HEK293 (cell line): ENCODE data around the gene TMEM35A.

Source experiments
- CTCF ChIA-PET: fragments of 350-600 bp; formaldehyde crosslinking; extraction: SDS; loops from one replicate; lab custom pipeline; 2021; ENCODE audit warnings: antibody characterized with exemption; lab: Yijun Ruan, JAX
- POLR2A ChIA-PET: fragments of 300-600 bp; formaldehyde crosslinking; extraction: SDS; loops from one replicate; lab custom pipeline; 2020; ENCODE audit warnings: antibody characterized with exemption, inconsistent platforms; lab: Yijun Ruan, JAX
- H3K27ac ChIP-seq: fragments of 200-500 bp; sonication (Bioruptor generic); 2 replicates; pipeline ENCODE4 v1.5.1; 2014; ENCODE audit warnings: low read depth, low read length, control low read depth, inconsistent platforms; ENCODE audit errors: extremely low read depth
- H3K36me3 ChIP-seq, 2 experiments: fragments of 200-500 bp in 1 of 2; sonication (Bioruptor generic) in 1 of 2; 1 replicate in 1 of 2; 2 replicates in 1 of 2; pipeline ENCODE4 v1.5.1; 2014 to 2017; ENCODE audit warnings: inconsistent platforms in 2 of 2, low read length in 2 of 2; ENCODE audit not compliant: control insufficient read depth in 2 of 2, insufficient read depth in 1 of 2
- H3K4me1 ChIP-seq: fragments of 200-500 bp; sonication (Bioruptor generic); 2 replicates; pipeline ENCODE4 v1.5.1; 2014; ENCODE audit warnings: mild to moderate bottlenecking, low read length, inconsistent platforms; ENCODE audit not compliant: control insufficient read depth, insufficient read depth
- H3K4me3 ChIP-seq: 2 replicates; pipeline ENCODE4 v1.5.1; 2011; ENCODE audit warnings: low read depth, mild to moderate bottlenecking, control low read depth, low read length, moderate library complexity
- H3K9me3 ChIP-seq: fragments of 200-500 bp; sonication (Bioruptor generic); 2 replicates; pipeline ENCODE4 v1.5.1; 2014; ENCODE audit warnings: low read depth, low read length, inconsistent platforms; ENCODE audit not compliant: control insufficient read depth, insufficient read depth
- BCL11A ChIP-seq: fragments of 450-650 bp; formaldehyde crosslinking; IDR thresholded peaks from 2 replicates; pipeline ENCODE4 v1.5.1; 2016; ENCODE audit warnings: low read depth, missing biosample characterization, missing genetic modification characterization
- GFI1B ChIP-seq: fragments of 450-650 bp; formaldehyde crosslinking; IDR thresholded peaks from 2 replicates; pipeline ENCODE4 v1.5.1; 2016; ENCODE audit warnings: missing biosample characterization, missing genetic modification characterization
- GLI2 ChIP-seq: fragments of 450-650 bp; formaldehyde crosslinking; IDR thresholded peaks from 2 replicates; pipeline ENCODE4; 2017; ENCODE audit warnings: missing biosample characterization, missing genetic modification characterization, low read depth, borderline replicate concordance
- GLIS2 ChIP-seq: fragments of 450-650 bp; formaldehyde crosslinking; IDR thresholded peaks from 2 replicates; pipeline ENCODE4 v1.5.1; 2016; ENCODE audit warnings: missing biosample characterization, missing genetic modification characterization
- KLF16 ChIP-seq: fragments of 450-650 bp; formaldehyde crosslinking; IDR thresholded peaks from 2 replicates; pipeline ENCODE4 v1.5.1; 2017; ENCODE audit warnings: missing biosample characterization, missing genetic modification characterization
- KLF8 ChIP-seq: fragments of 450-650 bp; formaldehyde crosslinking; IDR thresholded peaks from 2 replicates; pipeline ENCODE4 v1.5.1; 2016; ENCODE audit warnings: missing biosample characterization, missing genetic modification characterization
- MZF1 ChIP-seq: fragments of 450-650 bp; formaldehyde crosslinking; IDR thresholded peaks from 2 replicates; pipeline ENCODE4 v1.5.1; 2017; ENCODE audit warnings: missing biosample characterization, missing genetic modification characterization, borderline replicate concordance
- SALL2 ChIP-seq: fragments of 450-650 bp; formaldehyde crosslinking; IDR thresholded peaks from 2 replicates; pipeline ENCODE4 v1.5.0; 2017; ENCODE audit warnings: missing biosample characterization, mild to moderate bottlenecking, missing genetic modification characterization, borderline replicate concordance
- ZNF10 ChIP-seq: fragments of 450-650 bp; formaldehyde crosslinking; IDR thresholded peaks from 2 replicates; pipeline ENCODE4 v1.5.1; 2017; ENCODE audit warnings: missing biosample characterization, missing genetic modification characterization
- ZNF140 ChIP-seq: fragments of 450-650 bp; formaldehyde crosslinking; IDR thresholded peaks from 2 replicates; pipeline ENCODE4 v1.5.1; 2016; ENCODE audit warnings: missing biosample characterization, missing genetic modification characterization
- ZNF19 ChIP-seq: fragments of 450-650 bp; formaldehyde crosslinking; IDR thresholded peaks from 2 replicates; pipeline ENCODE4; 2016; ENCODE audit warnings: missing biosample characterization, missing genetic modification characterization, low read depth
- ZNF221 ChIP-seq: fragments of 450-650 bp; formaldehyde crosslinking; IDR thresholded peaks from 2 replicates; pipeline ENCODE4 v1.5.1; 2017; ENCODE audit warnings: missing biosample characterization, missing genetic modification characterization, borderline replicate concordance
- ZNF274 ChIP-seq, 2 experiments: fragments of 200-500 bp in 1 of 2; fragments of 450-650 bp in 1 of 2; sonication (Bioruptor generic) in 1 of 2; formaldehyde crosslinking in 1 of 2; IDR thresholded peaks; 2 replicates each; pipeline versions ENCODE4 v1.5.1 to v1.6.1; 2014 to 2016; ENCODE audit warnings: borderline replicate concordance in 1 of 2, inconsistent platforms in 1 of 2, low read length in 1 of 2, missing biosample characterization in 1 of 2, missing genetic modification characterization in 1 of 2
- ZNF311 ChIP-seq: fragments of 450-650 bp; formaldehyde crosslinking; IDR thresholded peaks from 2 replicates; pipeline ENCODE4 v1.5.1; 2017; ENCODE audit warnings: missing biosample characterization, missing genetic modification characterization, borderline replicate concordance
- ZNF354C ChIP-seq: fragments of 450-650 bp; formaldehyde crosslinking; IDR thresholded peaks from 2 replicates; pipeline ENCODE4 v1.5.1; 2016; ENCODE audit warnings: missing biosample characterization, missing genetic modification characterization, low read depth, borderline replicate concordance
- ZNF404 ChIP-seq: fragments of 450-650 bp; formaldehyde crosslinking; IDR thresholded peaks from 2 replicates; pipeline ENCODE4 v1.5.1; 2017; ENCODE audit warnings: missing biosample characterization, missing genetic modification characterization
- ZNF426 ChIP-seq: fragments of 450-650 bp; formaldehyde crosslinking; IDR thresholded peaks from 2 replicates; pipeline ENCODE4 v1.5.1; 2017; ENCODE audit warnings: missing biosample characterization, missing genetic modification characterization, mild to moderate bottlenecking, inconsistent platforms, moderate library complexity
- ZNF596 ChIP-seq: fragments of 450-650 bp; IDR thresholded peaks from 2 replicates; pipeline ENCODE4 v1.5.0; 2018; ENCODE audit warnings: missing biosample characterization, mild to moderate bottlenecking, missing genetic modification characterization, moderate library complexity
- ZNF660 ChIP-seq: fragments of 450-650 bp; IDR thresholded peaks from 2 replicates; pipeline ENCODE4 v1.5.1; 2018; ENCODE audit warnings: missing biosample characterization, mild to moderate bottlenecking, missing genetic modification characterization
- ZNF777 ChIP-seq: fragments of 450-650 bp; formaldehyde crosslinking; IDR thresholded peaks from 2 replicates; pipeline ENCODE4 v1.5.1; 2017; ENCODE audit warnings: missing biosample characterization, missing genetic modification characterization, borderline replicate concordance
- TF ChIP-seq, protein P1 (sequence below): fragments of 450-650 bp; formaldehyde crosslinking; IDR thresholded peaks from 2 replicates; pipeline ENCODE4 v1.5.1; 2016; ENCODE audit warnings: missing biosample characterization, missing genetic modification characterization, borderline replicate concordance
- TF ChIP-seq, protein P2 (sequence below): fragments of 450-650 bp; formaldehyde crosslinking; IDR thresholded peaks from 2 replicates; pipeline ENCODE4 v1.5.1; 2016; ENCODE audit warnings: missing biosample characterization, missing genetic modification characterization
- TF ChIP-seq, protein P3 (sequence below): fragments of 450-650 bp; formaldehyde crosslinking; IDR thresholded peaks from 2 replicates; pipeline ENCODE4 v1.5.1; 2016; ENCODE audit warnings: missing biosample characterization, missing genetic modification characterization, borderline replicate concordance
- TF ChIP-seq, protein P4 (sequence below): fragments of 450-650 bp; formaldehyde crosslinking; IDR thresholded peaks from 2 replicates; pipeline ENCODE4 v1.5.0; 2017; ENCODE audit warnings: missing biosample characterization, missing genetic modification characterization, borderline replicate concordance

TMEM35A gene

DNA sequence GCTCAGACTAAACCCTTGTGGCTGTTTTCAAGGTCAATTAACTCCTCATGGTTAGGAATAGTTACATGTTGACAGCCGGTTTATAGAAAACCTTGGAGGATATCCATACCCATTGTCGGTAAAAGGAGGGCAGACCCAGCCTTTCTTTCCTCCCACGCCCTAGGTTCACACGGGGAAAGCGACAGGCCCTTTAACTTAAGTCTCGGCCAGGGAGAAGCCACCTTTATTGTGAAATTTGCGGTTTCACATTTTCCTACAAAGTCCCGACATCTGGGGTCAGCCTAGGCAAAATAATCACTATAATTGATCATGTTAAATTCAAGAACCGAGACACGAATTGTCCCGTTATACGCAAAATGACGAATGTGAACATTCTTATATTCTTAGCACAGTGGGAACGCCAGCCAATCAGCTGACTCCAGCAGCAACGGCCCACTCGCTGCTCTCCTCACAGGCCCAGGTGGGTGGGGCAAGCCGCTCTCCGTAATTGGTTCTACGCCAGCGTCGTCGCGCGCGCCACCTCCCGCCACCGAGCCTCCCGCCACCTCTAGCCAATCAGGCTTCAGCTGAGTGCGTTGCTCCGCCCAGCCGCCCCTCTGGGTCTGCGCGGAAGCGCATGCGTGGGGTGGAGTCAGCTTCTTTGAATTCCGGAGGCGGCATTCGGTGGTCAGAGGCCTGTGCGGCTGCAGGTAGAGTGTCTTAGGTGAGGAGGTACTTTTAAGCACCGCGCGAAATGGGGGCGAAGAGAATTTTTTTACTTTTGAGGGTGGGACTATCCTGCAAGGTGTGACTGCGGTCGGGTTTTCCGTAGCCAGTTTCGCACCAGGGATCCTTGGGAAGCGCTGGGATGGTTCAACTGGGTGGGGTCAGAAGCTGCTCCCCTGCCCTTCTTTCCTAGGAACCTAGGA lies 19.1 kb downstream of the TMEM35A start, which contains the start of gene CENPI (continued):
- TF ChIP-seq SALL2 (tag by site-specific recombination) (no peak), ZNF660 (tag by site-specific recombination) (no peak), ZNF274 (IDR thresholded peaks at IDR 0.05; ENCODE audit: low read length) (no peak), ZNF274 (tag by site-specific recombination; IDR thresholded peaks at IDR 0.05; ENCODE audit: borderline replicate concordance) (no peak), ZNF311 (no peak), KLF8 (tag by site-specific recombination) (peak; percentile 80), KLF16 (tag by site-specific recombination) (peak; percentile 38; the same call in 1 of the 2 replicates), MZF1 (tag by site-specific recombination) (no peak), ZNF221 (tag by site-specific recombination) (no peak), ZNF354C (tag by site-specific recombination) (no peak), ZNF777 (tag by site-specific recombination) (no peak), GLI2 (tag by site-specific recombination) (no peak)
- TF ChIP-seq, protein P1, sequence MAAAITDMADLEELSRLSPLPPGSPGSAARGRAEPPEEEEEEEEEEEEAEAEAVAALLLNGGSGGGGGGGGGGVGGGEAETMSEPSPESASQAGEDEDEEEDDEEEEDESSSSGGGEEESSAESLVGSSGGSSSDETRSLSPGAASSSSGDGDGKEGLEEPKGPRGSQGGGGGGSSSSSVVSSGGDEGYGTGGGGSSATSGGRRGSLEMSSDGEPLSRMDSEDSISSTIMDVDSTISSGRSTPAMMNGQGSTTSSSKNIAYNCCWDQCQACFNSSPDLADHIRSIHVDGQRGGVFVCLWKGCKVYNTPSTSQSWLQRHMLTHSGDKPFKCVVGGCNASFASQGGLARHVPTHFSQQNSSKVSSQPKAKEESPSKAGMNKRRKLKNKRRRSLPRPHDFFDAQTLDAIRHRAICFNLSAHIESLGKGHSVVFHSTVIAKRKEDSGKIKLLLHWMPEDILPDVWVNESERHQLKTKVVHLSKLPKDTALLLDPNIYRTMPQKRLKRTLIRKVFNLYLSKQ (tag by site-specific recombination): no peak
- TF ChIP-seq, protein P2, sequence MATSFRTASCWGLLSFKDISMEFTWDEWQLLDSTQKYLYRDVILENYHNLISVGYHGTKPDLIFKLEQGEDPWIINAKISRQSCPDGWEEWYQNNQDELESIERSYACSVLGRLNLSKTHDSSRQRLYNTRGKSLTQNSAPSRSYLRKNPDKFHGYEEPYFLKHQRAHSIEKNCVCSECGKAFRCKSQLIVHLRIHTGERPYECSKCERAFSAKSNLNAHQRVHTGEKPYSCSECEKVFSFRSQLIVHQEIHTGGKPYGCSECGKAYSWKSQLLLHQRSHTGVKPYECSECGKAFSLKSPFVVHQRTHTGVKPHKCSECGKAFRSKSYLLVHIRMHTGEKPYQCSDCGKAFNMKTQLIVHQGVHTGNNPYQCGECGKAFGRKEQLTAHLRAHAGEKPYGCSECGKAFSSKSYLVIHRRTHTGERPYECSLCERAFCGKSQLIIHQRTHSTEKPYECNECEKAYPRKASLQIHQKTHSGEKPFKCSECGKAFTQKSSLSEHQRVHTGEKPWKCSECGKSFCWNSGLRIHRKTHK (tag by site-specific recombination): no peak
- TF ChIP-seq, protein P3, sequence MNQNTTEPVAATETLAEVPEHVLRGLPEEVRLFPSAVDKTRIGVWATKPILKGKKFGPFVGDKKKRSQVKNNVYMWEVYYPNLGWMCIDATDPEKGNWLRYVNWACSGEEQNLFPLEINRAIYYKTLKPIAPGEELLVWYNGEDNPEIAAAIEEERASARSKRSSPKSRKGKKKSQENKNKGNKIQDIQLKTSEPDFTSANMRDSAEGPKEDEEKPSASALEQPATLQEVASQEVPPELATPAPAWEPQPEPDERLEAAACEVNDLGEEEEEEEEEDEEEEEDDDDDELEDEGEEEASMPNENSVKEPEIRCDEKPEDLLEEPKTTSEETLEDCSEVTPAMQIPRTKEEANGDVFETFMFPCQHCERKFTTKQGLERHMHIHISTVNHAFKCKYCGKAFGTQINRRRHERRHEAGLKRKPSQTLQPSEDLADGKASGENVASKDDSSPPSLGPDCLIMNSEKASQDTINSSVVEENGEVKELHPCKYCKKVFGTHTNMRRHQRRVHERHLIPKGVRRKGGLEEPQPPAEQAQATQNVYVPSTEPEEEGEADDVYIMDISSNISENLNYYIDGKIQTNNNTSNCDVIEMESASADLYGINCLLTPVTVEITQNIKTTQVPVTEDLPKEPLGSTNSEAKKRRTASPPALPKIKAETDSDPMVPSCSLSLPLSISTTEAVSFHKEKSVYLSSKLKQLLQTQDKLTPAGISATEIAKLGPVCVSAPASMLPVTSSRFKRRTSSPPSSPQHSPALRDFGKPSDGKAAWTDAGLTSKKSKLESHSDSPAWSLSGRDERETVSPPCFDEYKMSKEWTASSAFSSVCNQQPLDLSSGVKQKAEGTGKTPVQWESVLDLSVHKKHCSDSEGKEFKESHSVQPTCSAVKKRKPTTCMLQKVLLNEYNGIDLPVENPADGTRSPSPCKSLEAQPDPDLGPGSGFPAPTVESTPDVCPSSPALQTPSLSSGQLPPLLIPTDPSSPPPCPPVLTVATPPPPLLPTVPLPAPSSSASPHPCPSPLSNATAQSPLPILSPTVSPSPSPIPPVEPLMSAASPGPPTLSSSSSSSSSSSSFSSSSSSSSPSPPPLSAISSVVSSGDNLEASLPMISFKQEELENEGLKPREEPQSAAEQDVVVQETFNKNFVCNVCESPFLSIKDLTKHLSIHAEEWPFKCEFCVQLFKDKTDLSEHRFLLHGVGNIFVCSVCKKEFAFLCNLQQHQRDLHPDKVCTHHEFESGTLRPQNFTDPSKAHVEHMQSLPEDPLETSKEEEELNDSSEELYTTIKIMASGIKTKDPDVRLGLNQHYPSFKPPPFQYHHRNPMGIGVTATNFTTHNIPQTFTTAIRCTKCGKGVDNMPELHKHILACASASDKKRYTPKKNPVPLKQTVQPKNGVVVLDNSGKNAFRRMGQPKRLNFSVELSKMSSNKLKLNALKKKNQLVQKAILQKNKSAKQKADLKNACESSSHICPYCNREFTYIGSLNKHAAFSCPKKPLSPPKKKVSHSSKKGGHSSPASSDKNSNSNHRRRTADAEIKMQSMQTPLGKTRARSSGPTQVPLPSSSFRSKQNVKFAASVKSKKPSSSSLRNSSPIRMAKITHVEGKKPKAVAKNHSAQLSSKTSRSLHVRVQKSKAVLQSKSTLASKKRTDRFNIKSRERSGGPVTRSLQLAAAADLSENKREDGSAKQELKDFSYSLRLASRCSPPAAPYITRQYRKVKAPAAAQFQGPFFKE (tag by site-specific recombination): no peak

DNA sequence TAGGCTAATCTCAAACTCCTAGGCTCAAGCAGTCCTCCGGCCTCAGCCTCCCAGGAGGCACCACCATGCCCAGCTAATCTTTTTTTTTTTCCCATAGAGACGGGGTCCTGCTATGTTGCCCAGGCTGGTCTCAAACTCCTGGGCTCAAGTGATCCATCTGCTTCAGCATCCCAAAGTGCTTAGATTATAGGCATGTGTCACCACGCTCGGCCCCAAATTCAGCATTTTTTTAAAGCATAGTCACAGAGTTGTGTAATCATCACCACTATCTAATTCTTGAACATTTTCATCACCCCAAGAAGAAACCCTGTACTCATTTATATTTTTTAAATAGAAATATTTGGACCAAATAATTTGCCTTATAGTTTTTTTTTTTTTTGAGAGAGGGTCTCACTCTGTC lies 29.6 kb downstream of the TMEM35A start:
- Histone ChIP-seq H3K9me3 (no peaks in the 10 kb centered on the region), H3K27ac (no peak overlapping the region), H3K4me1 (no peaks in the 10 kb centered on the region), H3K4me3 (no peak overlapping the region), H3K36me3 (peaks cover 42 to 54% of the 10 kb centered on the region in 2 experiments)
- CTCF ChIA-PET: interaction anchor here (0.7 kb wide), 1 partner anchor 1801 kb away, joined by 3 read pairs; no protein-coding TSS in a partner anchor
- POLR2A ChIA-PET: no interaction called here
- TF ChIP-seq GLIS2 (tag by site-specific recombination) (no peak), ZNF596 (tag by site-specific recombination) (no peak), ZNF19 (tag by site-specific recombination) (no peak), GFI1B (tag by site-specific recombination) (no peak), ZNF404 (no peak), ZNF140 (tag by site-specific recombination) (no peak), BCL11A (no peak), ZNF10 (tag by site-specific recombination) (no peak), ZNF426 (tag by site-specific recombination) (no peak)
- TF ChIP-seq, protein P4, sequence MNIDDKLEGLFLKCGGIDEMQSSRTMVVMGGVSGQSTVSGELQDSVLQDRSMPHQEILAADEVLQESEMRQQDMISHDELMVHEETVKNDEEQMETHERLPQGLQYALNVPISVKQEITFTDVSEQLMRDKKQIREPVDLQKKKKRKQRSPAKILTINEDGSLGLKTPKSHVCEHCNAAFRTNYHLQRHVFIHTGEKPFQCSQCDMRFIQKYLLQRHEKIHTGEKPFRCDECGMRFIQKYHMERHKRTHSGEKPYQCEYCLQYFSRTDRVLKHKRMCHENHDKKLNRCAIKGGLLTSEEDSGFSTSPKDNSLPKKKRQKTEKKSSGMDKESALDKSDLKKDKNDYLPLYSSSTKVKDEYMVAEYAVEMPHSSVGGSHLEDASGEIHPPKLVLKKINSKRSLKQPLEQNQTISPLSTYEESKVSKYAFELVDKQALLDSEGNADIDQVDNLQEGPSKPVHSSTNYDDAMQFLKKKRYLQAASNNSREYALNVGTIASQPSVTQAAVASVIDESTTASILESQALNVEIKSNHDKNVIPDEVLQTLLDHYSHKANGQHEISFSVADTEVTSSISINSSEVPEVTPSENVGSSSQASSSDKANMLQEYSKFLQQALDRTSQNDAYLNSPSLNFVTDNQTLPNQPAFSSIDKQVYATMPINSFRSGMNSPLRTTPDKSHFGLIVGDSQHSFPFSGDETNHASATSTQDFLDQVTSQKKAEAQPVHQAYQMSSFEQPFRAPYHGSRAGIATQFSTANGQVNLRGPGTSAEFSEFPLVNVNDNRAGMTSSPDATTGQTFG (tag by site-specific recombination): no peak
